ENCODE data around the gene EVA1A.

- TF ChIP-seq POLR2A (IDR thresholded peaks at IDR 0.05; ENCODE audit: low read length) (no peak), GATA1 (IDR thresholded peaks at IDR 0.05; ENCODE audit: low read depth, low read length) (no peak)
Measured at GRCh38 chr2:75456111-75456510, 104.6 kb downstream of the EVA1A start.
